Adrenal gland (tissue), 5 donors: ENCODE measurements around the gene CWC15.

Experiments used
- CTCF ChIP-seq, 6 experiments: fragments of 450-650 bp in 4 of 6; fragments of 200-600 bp in 2 of 6; sonication (generic) in 1 of 6; IDR thresholded peaks; 1 replicate in 5 of 6; 2 replicates in 1 of 6; pipeline versions ENCODE4 v1.5.1 to v1.8.0; 2016 to 2021; ENCODE audit warnings: antibody characterized with exemption in 6 of 6, mild to moderate bottlenecking in 2 of 6, moderate library complexity in 1 of 6
- POLR2A ChIP-seq, 2 donors: fragments of 450-650 bp; IDR thresholded peaks; one replicate each; pipeline ENCODE4 v1.6.1; 2017; ENCODE audit warnings: antibody characterized with exemption in 2 of 2, mild to moderate bottlenecking in 2 of 2, moderate library complexity in 1 of 2
- donor health status: DM: no; HTN: no; CAD: no.

GRCh38 chr11:94922321-94923003, 50.9 kb downstream of the CWC15 start:
- TF ChIP-seq CTCF (IDR thresholded peaks at IDR 0.05): no peak
- no peak for TF ChIP-seq POLR2A (IDR thresholded peaks at IDR 0.05)
